GM03348 (cell line): Measurements from ENCODE around the gene C16orf89.

ENCODE experiments used
- DNase-seq: peaks from one replicate; pipeline ENCODE4 v3.0.0; 2012; ENCODE audit warnings: low spot score

The C16orf89 gene

GRCh38 chr16:5028950-5029475 is 36.7 kb downstream of the C16orf89 start:
- no peak for DNase-seq

- no peak for DNase-seq
Measured at GRCh38 chr16:5027575-5028235, 38.1 kb downstream of the C16orf89 start.

GRCh38 chr16:5027086-5027485 is 38.7 kb downstream of the C16orf89 start:
- DNase-seq, result no peak

GRCh38 chr16:5026664-5027063 is 39.1 kb downstream of the C16orf89 start:
- no peak for DNase-seq

- DNase-seq, result no peak
Measured at GRCh38 chr16:5025171-5025632, 40.6 kb downstream of the C16orf89 start.

GRCh38 chr16:5024632-5025031 is 41.1 kb downstream of the C16orf89 start:
- no peak for DNase-seq

- no peak for DNase-seq
Measured at GRCh38 chr16:5022521-5022920, 43.2 kb downstream of the C16orf89 start.

- DNase-seq, result no peak
Measured at GRCh38 chr16:5020551-5020950, 45.2 kb downstream of the C16orf89 start.

GRCh38 chr16:5019775-5020174 is 46.0 kb downstream of the C16orf89 start:
- DNase-seq, result no peak

GRCh38 chr16:5018793-5019192 is 47.0 kb downstream of the C16orf89 start:
- no peak for DNase-seq

GRCh38 chr16:5017678-5017969 is 48.1 kb downstream of the C16orf89 start:
- DNase-seq, result no peak

GRCh38 chr16:5016967-5017677 is 48.6 kb downstream of the C16orf89 start:
- DNase-seq, result no peak

GRCh38 chr16:5015887-5016286 is 49.9 kb downstream of the C16orf89 start:
- DNase-seq, result no peak

- DNase-seq, result no peak
Measured at GRCh38 chr16:5015351-5015750, 50.4 kb downstream of the C16orf89 start.

- no peak for DNase-seq
Measured at GRCh38 chr16:5012887-5013286, 52.9 kb downstream of the C16orf89 start.

GRCh38 chr16:5011637-5012036 is 54.1 kb downstream of the C16orf89 start:
- DNase-seq, result no peak

- no peak for DNase-seq
Measured at GRCh38 chr16:5010576-5011329, 55.0 kb downstream of the C16orf89 start.

- DNase-seq, result no peak
Measured at GRCh38 chr16:5008311-5008731, 57.4 kb downstream of the C16orf89 start.

- no peak for DNase-seq
Measured at GRCh38 chr16:5007256-5007655, 58.5 kb downstream of the C16orf89 start.

GRCh38 chr16:5006348-5007193 is 59.2 kb downstream of the C16orf89 start:
- DNase-seq, result no peak

GRCh38 chr16:5005916-5006315 is 59.8 kb downstream of the C16orf89 start:
- no peak for DNase-seq

GRCh38 chr16:5004311-5004710 is 61.4 kb downstream of the C16orf89 start:
- no peak for DNase-seq
